CD4-positive, alpha-beta T cell treated with Interleukin-10 for 1 hour (primary cell): ENCODE data around the gene GPR173.

ENCODE experiments used
- DNase-seq: peaks from one replicate; pipeline ENCODE4 v3.0.0-alpha.2; 2020

GPR173 gene, protein sequence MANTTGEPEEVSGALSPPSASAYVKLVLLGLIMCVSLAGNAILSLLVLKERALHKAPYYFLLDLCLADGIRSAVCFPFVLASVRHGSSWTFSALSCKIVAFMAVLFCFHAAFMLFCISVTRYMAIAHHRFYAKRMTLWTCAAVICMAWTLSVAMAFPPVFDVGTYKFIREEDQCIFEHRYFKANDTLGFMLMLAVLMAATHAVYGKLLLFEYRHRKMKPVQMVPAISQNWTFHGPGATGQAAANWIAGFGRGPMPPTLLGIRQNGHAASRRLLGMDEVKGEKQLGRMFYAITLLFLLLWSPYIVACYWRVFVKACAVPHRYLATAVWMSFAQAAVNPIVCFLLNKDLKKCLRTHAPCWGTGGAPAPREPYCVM

GRCh38 chrX:53048169-53049126 lies at the start of gene GPR173:
Gene GPR173 (plus strand): TSS chrX:53048789. CDS start chrX:53076622, 27,833 bp downstream.
- DNase-seq: no peak

DNA sequence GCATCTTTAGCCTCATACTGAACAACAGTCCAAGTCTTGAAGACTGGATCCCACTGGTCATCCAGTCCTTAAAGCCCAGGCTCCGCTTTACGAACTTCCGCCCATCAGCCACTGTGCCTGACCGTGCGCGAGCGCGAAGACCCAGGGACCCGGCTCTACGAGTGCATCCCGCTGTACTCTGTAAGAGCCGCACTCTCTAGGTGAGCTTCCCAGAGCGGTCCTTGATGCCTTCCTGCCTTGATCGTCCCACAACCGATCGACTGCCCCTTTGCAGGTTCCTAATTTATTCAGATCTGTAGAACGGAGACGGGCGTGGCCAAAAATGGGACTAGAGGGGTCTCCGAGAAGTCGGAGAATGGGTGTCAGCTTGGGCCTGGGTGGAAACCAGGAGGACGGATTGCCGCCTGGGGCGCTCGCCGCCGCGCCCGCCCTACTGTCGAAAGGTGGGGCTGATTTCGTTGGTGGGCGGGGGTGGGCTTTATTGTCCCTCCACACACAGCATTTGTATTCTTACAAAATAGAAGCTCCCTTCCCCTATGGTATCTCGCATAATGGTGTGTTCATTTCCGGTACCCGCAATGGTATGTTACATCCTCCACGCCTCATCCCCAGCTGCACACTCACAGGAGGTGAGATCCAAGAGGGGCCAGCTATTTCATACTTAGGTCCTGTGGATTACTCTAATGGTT lies 48.0 kb upstream of the GPR173 start:
- no peak for DNase-seq

- no peak for DNase-seq
Measured at GRCh38 chrX:53001958-53002357, 46.6 kb upstream of the GPR173 start.

DNA sequence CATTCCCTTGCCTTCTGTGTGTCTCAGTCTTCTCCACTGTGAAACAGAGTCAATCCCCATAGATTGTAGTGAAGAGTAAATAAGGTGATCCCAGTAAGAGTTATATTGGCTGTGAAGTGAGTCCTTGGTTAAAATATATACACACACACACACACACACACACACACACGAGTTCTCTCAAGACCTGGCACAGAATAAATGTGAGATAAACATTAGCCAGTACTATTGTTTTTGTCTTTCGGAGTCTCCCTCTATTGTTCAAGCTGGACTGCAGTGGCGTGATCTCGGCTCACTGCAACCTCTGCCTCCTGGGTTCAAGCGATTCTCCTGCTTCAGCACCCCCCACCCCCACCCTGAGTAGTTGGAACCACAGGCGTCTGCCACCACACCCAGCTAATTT lies 45.5 kb upstream of the GPR173 start:
- no peak for DNase-seq

DNA sequence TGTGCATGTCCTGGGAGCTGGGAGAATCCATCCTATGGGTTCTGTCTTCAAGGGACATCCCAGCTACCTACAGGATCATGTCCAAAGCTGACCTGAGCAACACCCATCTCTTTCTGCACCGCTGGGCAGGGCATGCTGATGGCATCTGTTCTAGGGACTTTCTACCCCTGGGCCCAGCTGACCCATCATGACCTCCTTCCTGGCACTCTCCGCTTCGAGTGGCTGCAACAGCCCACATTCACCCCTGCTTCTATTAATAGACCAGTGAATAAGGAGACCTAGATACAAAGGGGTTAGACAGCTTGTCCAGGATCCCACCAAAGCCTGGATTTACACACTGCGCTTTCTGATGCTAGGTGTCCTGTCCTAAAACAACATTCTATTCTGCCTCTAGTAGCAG lies 44.6 kb upstream of the GPR173 start:
- DNase-seq: no peak

DNA sequence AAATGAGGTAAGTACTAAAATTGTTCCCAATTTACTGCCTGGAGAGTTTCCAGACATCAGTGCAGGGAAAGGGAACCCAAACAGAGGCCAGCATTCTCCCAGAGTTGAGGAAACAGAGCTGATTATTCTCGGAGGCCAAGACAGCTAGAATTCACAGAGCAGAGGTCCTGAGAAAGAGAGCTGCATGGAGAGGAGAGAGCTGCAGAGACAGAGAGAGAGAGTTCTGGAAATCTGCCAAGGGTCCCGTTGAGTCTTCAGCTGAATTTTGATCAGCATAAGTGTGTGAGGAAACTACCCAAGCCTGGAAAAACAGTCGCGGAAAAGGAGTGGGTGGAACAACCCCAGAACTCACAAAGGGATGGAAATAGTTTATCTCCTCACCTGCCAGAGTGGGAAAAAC lies 43.8 kb upstream of the GPR173 start:
- no peak for DNase-seq

DNA sequence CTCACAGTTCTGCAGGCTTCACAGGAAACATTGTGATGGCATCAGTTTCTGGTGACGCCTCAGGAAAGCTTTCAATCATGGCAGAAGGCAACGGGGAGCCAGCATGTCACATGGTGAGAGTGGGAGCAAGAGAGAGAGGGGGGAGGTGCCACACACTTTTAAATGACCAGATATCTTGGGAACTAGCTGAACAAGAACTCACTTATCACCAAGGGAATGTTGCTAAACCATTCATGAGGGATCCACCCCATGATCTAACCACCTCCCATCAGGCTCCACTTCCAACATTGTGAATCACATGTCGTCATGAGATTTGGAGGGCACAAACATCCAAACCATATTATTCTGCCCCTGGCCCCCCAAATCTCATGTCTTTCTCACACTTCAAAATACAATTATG lies 43.3 kb upstream of the GPR173 start:
- no peak for DNase-seq

- DNase-seq: no peak
Measured at GRCh38 chrX:53009032-53009431, 39.6 kb upstream of the GPR173 start.

DNA sequence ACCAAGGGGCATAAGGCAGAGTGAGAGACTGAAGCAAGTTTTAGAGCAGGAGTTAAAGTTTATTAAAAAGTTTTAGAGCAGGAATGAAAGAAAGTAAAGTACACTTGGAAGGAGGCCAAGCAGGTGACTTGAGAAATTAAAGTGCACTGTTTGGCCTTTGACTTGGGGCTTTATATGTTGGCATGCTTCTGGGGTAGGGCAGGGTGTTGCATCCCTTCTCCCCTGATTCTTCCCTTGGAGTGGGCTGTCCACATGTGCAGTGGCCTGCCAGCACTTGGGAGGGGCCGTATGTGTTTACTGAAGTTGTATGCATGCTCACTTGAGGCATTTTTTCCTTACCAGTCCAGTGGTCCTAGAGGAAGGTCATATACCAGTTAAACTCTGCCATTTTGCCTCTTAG lies 35.3 kb upstream of the GPR173 start:
- DNase-seq: no peak

- DNase-seq: no peak
Measured at GRCh38 chrX:53018627-53019026, 30.0 kb upstream of the GPR173 start.

DNA sequence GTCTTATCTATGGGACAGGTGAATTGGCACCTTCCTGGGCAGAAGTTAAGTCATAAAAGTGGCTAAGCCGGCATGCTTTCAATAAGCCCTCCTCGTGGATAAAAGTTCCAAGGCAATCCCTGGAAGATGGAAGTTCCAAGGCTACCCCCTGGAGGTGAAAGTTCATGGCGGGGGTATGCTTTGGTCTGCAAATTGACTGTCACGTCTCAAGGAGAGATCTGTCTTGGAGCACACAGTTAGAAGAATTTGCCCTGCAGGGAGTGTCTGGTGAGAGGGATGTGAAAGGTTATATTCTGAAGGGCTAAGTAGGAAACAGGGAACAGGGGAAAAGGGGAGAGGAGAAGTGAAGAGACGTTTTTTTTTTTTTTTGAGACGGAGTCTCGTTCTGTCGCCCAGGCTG lies 26.2 kb upstream of the GPR173 start:
- no peak for DNase-seq

GRCh38 chrX:53028678-53029077 lies 19.9 kb upstream of the GPR173 start:
- DNase-seq: no peak

- DNase-seq: no peak
Measured at GRCh38 chrX:53031380-53031779, 17.2 kb upstream of the GPR173 start.

GRCh38 chrX:53036149-53036548 lies 12.4 kb upstream of the GPR173 start:
- no peak for DNase-seq

DNA sequence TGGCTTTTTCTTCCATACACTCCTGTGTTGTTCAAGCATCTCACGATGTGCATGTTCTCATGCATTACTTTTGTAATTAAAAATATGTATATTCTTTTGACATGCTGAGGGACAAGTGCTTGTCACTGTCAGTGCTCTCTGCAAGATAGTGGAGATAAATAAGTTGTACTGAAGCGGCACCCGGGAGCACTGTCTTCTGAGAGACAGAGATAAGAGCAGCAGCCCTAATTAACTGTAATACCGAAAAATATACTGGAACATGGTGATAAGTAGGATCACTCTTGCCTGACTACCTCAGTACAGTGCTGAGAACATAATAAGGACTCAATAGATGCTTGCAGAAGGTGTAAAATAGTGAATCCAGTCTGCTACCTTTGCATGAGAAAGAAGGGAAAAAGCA lies 9.4 kb upstream of the GPR173 start:
- DNase-seq: no peak

DNA sequence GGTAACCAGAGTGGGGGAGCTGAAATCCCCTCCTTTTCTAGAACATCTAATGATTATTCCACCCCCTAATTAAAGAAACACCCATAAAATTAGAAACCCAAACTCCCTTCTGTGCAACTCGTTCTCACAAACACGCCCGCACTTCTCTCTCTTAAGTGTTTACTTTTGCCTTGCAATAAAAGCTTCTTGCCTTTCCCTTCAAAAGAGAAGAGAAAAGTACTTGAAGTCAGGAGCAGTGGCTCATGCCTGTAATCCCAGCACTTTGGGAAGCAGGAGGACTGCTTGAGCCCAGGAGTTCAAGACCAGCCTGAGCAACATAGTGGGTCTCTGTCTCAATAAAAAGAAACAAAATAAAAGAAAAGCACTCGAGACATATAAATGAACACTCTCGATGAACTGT lies 3.6 kb upstream of the GPR173 start:
- DNase-seq: no peak

DNA sequence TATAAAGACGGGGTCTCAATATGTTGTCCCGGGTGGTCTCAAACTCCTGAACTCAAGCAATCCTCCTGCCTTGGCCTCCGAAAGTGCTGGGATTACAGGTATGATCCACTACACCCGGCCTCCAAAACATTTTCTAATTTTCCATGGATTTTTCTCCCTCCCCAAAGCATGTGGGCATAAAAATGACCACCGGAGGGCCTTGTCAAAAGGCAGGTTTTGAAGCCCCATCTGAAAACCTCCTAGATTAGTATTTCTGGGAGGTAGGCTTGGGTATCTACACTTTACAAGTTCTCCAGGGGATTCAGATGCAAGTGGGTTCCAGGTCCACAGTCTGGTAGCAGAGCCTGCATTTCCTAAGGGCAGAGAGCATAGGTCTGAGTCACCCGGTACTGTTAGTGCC lies 1.4 kb upstream of the GPR173 start:
- no peak for DNase-seq

DNA sequence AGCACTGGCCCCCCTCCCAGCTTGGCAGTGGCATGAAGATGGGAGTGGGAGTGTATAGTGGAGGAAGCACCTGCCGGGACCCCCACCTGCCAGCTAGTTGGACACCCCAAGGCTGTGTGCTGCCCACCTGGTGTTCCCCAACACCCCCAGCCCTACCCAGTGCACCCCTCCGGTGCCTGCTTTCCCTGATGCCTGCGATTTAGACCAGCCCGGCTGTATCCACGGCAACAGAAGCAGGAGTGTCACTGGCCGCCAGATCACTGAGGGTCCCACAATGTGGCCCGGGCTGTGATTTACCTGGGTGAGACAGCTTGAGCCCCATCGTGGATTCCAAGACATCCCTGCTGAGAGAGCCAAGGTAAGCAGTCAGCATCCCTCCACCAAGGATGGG lies 533 bp downstream of the GPR173 start:
- no peak for DNase-seq

DNA sequence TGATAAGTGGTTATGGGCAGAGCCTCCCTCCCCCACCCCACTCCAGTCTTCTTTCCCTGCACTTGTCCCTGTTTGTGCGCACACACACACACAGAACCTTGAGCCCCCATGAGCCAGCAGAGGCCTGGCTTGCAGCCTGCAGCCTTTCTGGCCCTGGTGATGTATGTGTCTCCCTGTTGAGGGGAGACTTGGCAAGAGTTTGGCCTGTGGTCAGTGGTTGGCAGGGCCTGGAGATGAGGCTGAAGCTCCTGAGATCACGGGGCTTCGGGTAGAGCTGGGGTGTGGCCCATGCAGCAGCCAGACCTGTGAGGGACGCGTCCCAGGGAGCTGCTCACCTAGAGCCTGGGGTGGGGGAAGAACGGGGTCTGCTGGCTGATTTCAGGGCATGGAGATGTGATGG lies 2.3 kb downstream of the GPR173 start:
- DNase-seq: no peak

- no peak for DNase-seq
Measured at GRCh38 chrX:53055244-53055849, 6.8 kb downstream of the GPR173 start.

DNA sequence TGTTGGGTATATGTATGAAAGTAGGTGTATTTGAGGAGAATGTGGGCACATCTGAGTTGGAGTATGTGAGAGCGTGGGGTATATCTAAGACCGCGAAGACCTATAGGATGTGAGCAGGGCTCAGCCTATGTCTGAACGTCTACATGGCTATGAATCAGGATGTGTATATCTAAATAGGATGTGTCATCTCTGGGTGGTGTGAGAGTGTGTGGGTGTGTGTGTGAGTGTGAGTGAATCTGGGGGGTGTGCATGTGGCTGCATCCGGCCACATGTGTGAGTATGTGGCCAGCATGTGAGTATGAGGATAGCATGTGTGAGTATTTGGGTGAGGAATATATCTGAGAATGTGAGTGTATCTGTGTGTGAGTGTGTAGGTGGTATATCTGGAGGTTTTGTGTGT lies 7.7 kb downstream of the GPR173 start:
- DNase-seq: no peak

GRCh38 chrX:53065104-53065503 lies 16.5 kb downstream of the GPR173 start:
- DNase-seq: no peak

DNA sequence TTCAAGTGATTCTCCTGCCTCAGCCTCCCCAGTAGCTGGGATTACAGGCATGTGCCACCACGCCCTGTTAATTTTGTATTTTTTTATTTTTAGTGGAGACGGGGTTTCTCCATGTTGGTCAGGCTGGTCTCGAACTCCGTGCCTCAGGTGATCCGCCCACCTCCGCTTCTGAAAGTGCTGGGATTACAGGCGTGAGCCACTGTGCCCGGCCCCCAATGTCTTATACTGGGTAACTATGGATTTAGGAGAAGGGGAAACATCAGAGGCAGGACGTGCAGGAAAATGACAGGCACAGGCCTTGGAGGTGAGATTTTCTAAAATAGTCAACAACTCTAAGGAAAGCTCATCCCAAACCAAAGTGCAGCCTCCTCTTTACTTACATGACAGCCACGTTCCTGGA lies 22.5 kb downstream of the GPR173 start:
- DNase-seq: no peak
